Endodermal cell (in vitro differentiated cells): ENCODE measurements around the gene BCL2. TPM values are rescaled to one million over a fixed set of nuclear protein-coding genes. Genes with fewer than 3 reads are reported as not detected.
A peak's percentile ranks its signal among the peaks of the same experiment; 100 is the strongest.

Source experiments
- DNase-seq: peaks from one replicate; pipeline ENCODE4 v3.0.0-alpha.2; 2017
- H3K27ac ChIP-seq: 2 replicates; pipeline ENCODE4 v1.5.1; 2013; ENCODE audit warnings: mild to moderate bottlenecking, low read depth, low read length, moderate library complexity
- H3K27me3 ChIP-seq: 2 replicates; pipeline ENCODE4 v1.6.1; 2013; ENCODE audit warnings: mild to moderate bottlenecking, low read length, moderate library complexity; ENCODE audit not compliant: insufficient read depth, control insufficient read depth, poor library complexity, severe bottlenecking
- H3K36me3 ChIP-seq: 2 replicates; pipeline ENCODE4 v1.7.0; 2013; ENCODE audit warnings: mild to moderate bottlenecking, low read length, moderate library complexity; ENCODE audit not compliant: control insufficient read depth, insufficient read depth
- H3K4me1 ChIP-seq: one replicate; pipeline ENCODE4 v1.7.0; 2013; ENCODE audit warnings: low read length; ENCODE audit not compliant: control insufficient read depth, insufficient read depth
- H3K4me3 ChIP-seq: 2 replicates; pipeline ENCODE4 v1.5.1; 2013; ENCODE audit warnings: mild to moderate bottlenecking, low read length, moderate library complexity
- H3K9ac ChIP-seq: 2 replicates; pipeline ENCODE4 v1.6.1; 2013; ENCODE audit warnings: mild to moderate bottlenecking, low read length, moderate library complexity; ENCODE audit not compliant: poor library complexity, severe bottlenecking; ENCODE audit errors: extremely low read depth
- H3K9me3 ChIP-seq: 2 replicates; pipeline ENCODE4 v1.6.1; 2013; ENCODE audit warnings: mild to moderate bottlenecking, low read length, moderate library complexity; ENCODE audit not compliant: control insufficient read depth
- H3K27ac Mint-ChIP-seq: 2 replicates; pipeline ENCODE4 v1.8.0; 2020; ENCODE audit warnings: mixed read lengths
- H3K27me3 Mint-ChIP-seq: 2 replicates; pipeline ENCODE4 v1.8.0; 2021; ENCODE audit warnings: mild to moderate bottlenecking, mixed read lengths; ENCODE audit not compliant: insufficient read depth
- H3K36me3 Mint-ChIP-seq: 2 replicates; pipeline ENCODE4 v1.8.0; 2020; ENCODE audit warnings: low read depth, mixed read lengths
- H3K4me1 Mint-ChIP-seq: 2 replicates; pipeline ENCODE4 v1.8.0; 2020; ENCODE audit warnings: mixed read lengths
- H3K4me3 Mint-ChIP-seq: 2 replicates; pipeline ENCODE4 v1.8.0; 2020; ENCODE audit warnings: mild to moderate bottlenecking, moderate library complexity, mixed read lengths
- H3K9me3 Mint-ChIP-seq: 2 replicates; pipeline ENCODE4 v1.8.0; 2020; ENCODE audit warnings: mild to moderate bottlenecking, mixed read lengths
- CTCF ChIP-seq: fragments of 200-600 bp; sonication (generic); conservative IDR thresholded peaks from 2 replicates; pipeline ENCODE4 v1.5.0; 2021; ENCODE audit warnings: antibody characterized with exemption, mild to moderate bottlenecking
- WGBS, 2 experiments: methylation state at CpG; one replicate each; pipeline versions ENCODE4 v1.1.5 to v1.1.7; 2013; ENCODE audit warnings: missing lambda C conversion rate in 2 of 2, mixed read lengths in 1 of 2; ENCODE audit not compliant: insufficient coverage in 1 of 2, insufficient read length in 1 of 2; 5-methylcytosine and 5-hydroxymethylcytosine counted together
- total RNA-seq, 2 donors: library from RNA; stranded (reverse); fragmentation: NEBNext Ultra II Directional in 1 of 2; extraction: Animal tissue kit (Norgen Biotek cat#: 25700) in 1 of 2; gene quantifications; 2 replicates in 1 of 2; 3 replicates in 1 of 2; pipeline ENCODE4 v1.2.1, GENCODE V29; 2021

Gene BCL2
- total RNA-seq, 2 donors from 2014 or later: 1.4 to 2.3 TPM

DNA sequence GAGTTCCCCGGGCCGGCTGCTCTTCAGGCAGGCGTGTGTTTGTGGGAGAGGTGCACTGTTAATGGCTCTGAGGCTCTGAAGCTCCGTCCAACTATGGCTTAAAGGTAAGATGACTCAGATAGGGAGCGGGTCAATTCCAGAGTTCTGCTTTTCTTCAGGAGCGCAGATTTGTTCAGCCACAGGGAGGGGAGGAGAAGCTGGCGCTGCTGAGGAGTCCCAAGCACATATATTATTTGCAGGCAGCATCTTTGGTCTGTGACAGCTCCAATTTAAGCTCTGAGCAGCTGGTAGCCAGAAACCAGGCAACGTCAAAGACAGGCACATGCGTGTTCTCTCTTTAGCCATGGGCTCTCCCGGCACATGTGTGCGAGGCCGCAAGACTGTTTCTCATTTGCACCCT is 229.2 kb downstream of the BCL2 start:
- Mint-ChIP-seq H3K9me3 (no peaks in the 10 kb centered on the region), H3K4me3 (no peak overlapping the region), H3K27me3 (no peaks in the 10 kb centered on the region), H3K36me3 (no peaks in the 10 kb centered on the region), H3K27ac (no peak overlapping the region), H3K4me1 (peaks cover 7% of the 10 kb centered on the region)
- Histone ChIP-seq H3K27ac (no peak overlapping the region), H3K4me1 (peaks cover 9% of the 10 kb centered on the region), H3K27me3 (no peaks in the 10 kb centered on the region), H3K9ac (no peak overlapping the region), H3K9me3 (no peaks in the 10 kb centered on the region), H3K4me3 (no peak overlapping the region), H3K36me3 (no peaks in the 10 kb centered on the region)
- 93 to 97% methylated on average over 9 to 12 of the region's 12 CpGs for WGBS, 2 experiments
- DNase-seq: no peak
- TF ChIP-seq CTCF: no peak

GRCh38 chr18:63089041-63089440 is 230.5 kb downstream of the BCL2 start:
- Histone ChIP-seq H3K4me3 (no peak overlapping the region), H3K9me3 (no peaks in the 10 kb centered on the region), H3K36me3 (no peaks in the 10 kb centered on the region), H3K27ac (no peak overlapping the region), H3K27me3 (no peaks in the 10 kb centered on the region), H3K9ac (no peak overlapping the region), H3K4me1 (peaks cover 9% of the 10 kb centered on the region)
- DNase-seq: no peak
- Mint-ChIP-seq H3K27me3 (no peaks in the 10 kb centered on the region), H3K9me3 (no peaks in the 10 kb centered on the region), H3K36me3 (no peaks in the 10 kb centered on the region), H3K27ac (no peak overlapping the region), H3K4me3 (no peak overlapping the region), H3K4me1 (peaks cover 7% of the 10 kb centered on the region)
- TF ChIP-seq CTCF: no peak
- WGBS, 2 experiments: 93 to 94% methylated on average over 5 to 11 of the region's 11 CpGs

- 71 to 88% methylated on average over 6 to 7 of the region's 7 CpGs for WGBS, 2 experiments
- H3K4me3 ChIP-seq: no peak overlapping the region
- no peaks in the 10 kb centered on the region for H3K9me3 ChIP-seq
- peaks cover 9% of the 10 kb centered on the region for H3K4me1 ChIP-seq
- TF ChIP-seq CTCF: no peak
- no peaks in the 10 kb centered on the region for H3K36me3 Mint-ChIP-seq
- no peak overlapping the region for H3K4me3 Mint-ChIP-seq
- no peak overlapping the region for H3K27ac Mint-ChIP-seq
- H3K27me3 Mint-ChIP-seq: no peaks in the 10 kb centered on the region
- H3K9ac ChIP-seq: no peak overlapping the region
- H3K36me3 ChIP-seq: no peaks in the 10 kb centered on the region
- H3K27me3 ChIP-seq: no peaks in the 10 kb centered on the region
- H3K9me3 Mint-ChIP-seq: peaks cover 2% of the 10 kb centered on the region
- H3K4me1 Mint-ChIP-seq: peaks cover 7% of the 10 kb centered on the region
- DNase-seq: peak; percentile 74
- no peak overlapping the region for H3K27ac ChIP-seq
Observed at GRCh38 chr18:63088262-63088661, 231.3 kb downstream of the BCL2 start.
